ENCODE measurements around the gene IDH3A.

Gene IDH3A

GRCh38 chr15:78170848-78171773 lies 21.9 kb downstream of the IDH3A start:
- DNase-seq = no peak

DNA sequence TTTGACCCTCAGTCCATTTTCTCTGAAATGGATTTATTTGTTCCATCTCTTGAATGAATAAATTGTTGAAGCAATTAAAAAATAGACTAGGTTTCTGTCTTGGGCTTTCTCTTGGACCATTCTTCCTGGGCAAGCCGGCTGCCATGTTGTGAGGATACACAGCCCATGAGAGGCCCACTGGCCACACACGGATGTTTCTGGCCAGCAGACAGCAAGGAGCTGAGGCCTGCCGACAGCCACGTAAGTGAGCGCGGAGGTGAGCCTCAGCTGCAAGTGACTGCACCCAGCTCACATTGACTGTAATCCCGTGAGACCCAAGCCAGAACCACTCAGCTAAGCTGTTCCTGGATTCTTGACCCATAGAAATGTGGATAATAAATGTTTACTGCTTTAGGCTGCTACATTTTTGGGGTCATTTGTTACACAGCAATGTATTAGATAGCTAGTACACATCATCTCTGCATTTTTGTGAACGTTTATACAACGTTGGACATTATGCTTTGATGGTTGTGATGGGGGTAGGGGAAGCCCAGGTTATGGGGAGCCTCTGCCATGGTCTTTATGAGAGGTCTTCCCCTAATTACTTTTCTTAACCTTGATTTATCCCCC lies 22.8 kb downstream of the IDH3A start:
- DNase-seq = no peak

DNA sequence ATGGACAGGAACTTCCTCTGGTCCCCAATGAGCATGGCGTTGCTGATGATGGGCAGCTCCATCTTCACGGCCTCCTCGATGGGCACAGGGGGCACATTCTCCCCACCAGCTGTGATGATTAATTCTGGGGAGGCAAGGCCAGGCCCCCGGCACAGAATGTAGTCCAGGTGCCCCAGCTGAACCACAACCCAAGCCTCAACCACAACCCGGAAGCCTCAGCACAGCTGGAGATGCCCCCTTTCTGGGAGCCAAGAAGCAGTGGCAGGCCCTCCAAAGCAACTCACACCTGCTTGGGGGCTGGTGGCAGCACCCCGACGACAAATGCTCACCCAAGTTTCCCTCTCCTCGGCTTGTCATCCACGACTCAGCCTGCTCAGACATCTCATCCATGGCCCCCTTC lies 25.2 kb downstream of the IDH3A start:
- no peak for DNase-seq

DNA sequence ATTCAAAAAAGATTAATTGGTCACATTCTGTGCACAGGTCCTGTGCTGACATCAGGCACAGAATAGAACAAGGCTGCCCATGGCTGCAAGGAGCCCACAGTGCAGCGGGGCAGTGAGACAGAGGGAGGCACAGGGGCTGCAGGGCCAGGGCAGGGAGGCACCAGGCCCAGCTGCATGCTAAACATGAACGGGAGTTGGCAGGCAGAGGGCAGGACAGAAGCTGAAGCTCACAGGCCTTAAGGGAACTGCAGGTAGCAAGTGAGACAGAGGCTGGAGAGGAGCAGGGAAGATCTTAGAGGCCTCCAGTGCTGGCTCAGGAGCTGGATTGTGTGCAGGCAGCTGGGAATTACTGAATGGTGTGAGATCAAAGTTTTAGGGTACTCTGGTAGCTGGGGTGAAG lies 26.2 kb downstream of the IDH3A start:
- DNase-seq = no peak

DNA sequence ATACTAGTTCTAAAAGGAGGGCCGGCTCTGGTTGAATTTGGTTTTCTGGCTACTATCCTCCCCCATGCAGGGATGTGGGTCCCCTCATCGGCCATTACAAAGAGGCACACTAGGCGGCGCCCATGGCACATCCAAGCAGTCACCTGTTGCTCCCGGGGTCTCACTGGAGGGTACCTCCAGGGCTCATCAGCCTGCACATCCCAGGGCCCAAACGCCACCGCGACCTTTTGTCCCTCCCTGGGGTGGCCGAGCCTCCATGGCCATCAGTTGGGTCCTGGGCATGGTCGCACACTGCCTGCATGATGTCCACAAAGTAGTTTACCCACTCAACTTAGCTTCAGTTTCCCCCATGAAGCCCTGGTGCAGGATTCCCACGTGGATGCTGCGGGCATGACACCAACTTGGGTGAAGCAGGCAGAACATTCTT lies 28.3 kb downstream of the IDH3A start:
- peak; percentile 16 for DNase-seq

- DNase-seq = no peak
These were observed 28.9 kb downstream of the IDH3A start for GRCh38 chr15:78178064-78178463.

GRCh38 chr15:78179286-78179840 lies 30.2 kb downstream of the IDH3A start:
- no peak for DNase-seq

- DNase-seq = no peak
These were observed 30.7 kb downstream of the IDH3A start for GRCh38 chr15:78179906-78180305.

DNA sequence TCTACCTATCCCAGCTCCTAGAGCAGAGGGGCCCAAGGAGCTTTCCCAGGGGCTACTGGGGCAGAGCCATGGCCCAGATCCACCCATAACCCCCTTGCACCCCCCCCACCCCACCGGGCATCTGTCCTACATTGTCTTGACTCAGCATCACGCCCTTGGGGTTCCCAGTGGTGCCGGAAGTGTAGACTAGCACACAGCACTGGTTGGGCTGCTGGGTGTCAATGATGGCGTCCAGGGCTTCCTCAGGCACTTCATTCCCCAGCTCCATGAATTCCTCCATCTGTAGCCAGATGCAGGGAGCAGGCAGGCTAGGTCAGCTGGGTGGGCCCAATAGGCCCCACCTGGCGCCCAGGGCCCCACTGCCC lies 33.2 kb downstream of the IDH3A start:
- no peak for DNase-seq

GRCh38 chr15:78182821-78183220 lies 33.7 kb downstream of the IDH3A start:
- no peak for DNase-seq

DNA sequence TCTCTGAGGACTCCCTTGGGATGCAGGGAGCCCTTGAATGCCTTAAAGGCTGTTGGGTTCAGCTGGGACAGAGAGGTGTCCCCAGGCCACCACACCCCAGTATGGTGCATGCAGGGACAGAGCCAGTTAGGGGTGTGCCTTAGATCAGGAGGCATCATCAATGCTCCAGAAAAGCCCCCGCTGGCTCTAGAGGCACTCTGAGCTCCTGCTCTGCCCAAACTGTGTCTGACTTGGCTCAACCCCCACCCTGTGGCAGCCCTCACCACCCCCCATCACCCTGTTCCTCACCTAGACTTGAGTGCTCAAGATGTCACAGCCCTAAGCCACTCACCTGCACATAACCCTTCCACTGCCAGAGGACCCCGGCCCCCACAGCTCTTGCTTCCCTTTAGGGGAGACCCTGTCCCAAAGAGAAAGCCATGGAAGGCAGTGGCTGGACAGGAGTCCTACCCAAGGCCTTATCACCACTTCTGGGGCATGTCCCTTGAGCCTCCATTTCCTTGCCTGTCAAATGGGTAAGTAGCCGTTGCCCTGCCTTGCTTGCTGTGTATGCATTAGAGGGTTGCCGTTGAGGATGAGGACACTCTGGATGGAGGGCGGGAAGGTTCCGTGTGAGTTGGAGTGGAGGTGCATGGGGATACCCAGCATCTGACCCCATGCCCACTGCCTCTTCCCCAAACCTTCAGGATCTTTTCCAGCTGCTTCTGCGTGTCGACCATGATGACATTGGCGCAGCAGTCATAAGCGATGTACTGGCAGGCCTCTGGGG lies 43.8 kb downstream of the IDH3A start:
- no peak for DNase-seq

GRCh38 chr15:78193731-78194567 lies 44.8 kb downstream of the IDH3A start:
- no peak for DNase-seq

DNA sequence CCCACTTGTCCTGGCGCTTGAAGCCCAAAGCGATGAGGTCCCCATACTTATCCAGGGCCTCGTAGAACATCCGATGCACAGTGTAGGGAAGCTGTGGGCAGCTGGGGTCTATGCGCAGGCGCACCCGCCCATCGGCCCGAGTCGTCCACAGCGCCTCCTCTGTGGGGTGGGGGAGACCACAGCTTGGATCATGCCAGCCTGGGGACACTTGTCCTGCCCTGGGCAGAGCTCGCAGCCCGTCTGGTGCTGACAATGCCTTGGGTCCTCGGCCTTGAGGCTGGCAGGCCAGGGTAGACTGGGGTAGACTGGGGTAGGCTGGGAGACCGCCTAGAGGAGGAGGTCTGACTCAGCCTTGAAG lies 45.4 kb downstream of the IDH3A start:
- DNase-seq = no peak

- no peak for DNase-seq
These were observed 46.6 kb downstream of the IDH3A start for GRCh38 chr15:78195735-78196201.

DNA sequence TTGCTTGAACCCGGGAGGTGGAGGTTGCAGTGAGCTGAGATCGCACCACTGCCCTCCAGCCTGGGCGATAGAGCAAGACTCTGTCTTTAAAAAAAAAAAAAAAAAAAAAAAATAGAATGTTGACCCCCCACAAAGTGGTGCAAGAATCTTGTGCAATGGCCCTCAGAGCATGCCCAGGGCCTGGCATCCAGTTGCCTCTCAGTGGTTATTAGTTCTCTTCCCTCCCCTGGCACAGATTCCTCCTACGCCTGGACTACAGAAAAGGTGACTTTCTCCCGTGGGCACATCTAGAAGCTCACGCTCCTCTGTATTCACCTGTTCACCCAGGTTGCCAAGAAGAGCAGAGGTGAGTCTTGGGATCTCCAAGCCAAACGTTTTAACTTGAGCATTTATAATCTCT lies 48.5 kb downstream of the IDH3A start:
- DNase-seq = no peak

GRCh38 chr15:78200276-78200930 lies 51.2 kb downstream of the IDH3A start:
- no peak for DNase-seq

DNA sequence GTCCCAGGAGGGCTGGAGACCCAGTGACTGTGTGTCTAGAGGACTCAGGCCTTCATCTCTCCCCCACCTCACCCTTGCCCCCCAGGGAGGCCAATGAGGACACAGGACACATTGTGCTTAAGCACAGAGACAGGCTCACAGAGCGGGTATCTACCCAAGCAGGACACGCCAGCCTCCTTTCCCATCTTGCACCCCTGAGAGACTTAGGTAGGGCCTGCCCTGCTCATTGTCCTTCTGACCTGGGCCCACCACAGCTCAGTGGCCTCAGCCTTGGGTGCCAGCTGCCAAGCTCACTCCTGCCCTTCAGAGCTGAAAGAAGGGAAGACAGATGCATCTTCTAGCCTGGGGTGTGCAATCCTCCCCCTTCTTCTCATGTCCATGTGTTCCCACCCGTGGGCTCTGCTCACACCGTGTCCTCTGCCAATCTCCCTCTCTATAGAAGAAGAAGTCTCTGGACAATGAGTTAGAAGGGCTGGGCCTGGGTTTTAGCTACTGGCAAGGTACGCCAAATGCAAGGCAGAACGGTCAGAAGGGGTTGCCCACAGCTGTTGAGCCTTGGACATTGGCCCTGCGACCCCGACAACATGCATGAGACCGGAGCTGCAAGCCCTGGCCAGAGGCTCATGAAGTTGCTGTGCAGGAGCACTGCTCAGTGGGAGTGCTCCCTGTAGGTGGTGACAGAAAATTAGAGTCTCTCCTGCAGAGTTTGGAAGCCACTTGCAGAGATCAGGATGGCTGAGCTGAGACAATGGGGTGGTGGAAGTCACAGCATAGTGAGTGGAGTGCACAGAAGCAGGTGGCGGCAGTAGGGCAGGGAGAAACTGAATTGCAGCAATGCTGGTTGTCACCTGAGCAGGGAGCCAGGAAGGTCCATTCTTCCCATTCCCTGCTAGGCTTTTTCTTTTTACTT lies 52.4 kb downstream of the IDH3A start:
- no peak for DNase-seq

DNA sequence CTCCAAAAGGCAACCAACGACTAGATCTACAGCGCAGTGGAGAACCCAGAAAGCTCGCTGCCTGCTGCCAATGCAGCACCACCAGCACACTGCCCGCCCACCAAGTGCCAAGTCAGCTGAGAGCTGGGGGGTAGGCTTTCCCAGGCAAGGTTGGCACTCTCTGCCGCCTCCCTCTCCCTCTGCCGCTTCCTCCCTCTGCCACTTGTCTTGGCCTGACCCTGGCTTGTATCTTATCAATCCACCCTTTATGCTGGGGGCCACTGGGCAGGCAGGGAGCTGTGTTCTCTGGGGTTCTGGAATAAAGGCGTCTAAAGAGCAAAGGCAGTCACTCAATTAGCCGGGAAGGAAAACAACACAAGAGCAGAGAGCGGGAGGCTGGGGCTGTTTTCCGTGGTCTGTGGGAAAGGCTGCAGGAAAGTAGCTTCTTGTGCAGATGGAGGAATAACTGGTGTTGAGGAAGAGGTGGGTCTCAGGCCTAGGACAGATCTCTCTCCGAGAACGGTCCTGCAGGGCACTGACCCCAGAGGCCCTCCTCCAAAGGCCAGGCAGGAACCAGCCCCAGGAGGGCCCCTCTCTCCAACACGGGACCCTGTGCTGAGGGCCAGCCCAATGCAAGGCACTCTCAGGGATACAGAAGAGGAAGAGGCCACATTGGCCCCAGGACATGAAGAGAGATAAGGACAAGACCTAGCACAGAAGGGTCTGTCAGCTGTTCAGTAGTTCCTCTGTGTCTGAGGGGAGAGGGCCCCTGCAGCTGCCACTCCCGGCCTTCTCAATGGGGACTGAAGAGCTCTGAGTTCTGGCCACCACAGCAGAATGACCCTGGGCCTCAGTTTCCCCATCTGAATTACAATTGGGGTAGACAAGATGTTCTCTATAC lies 54.4 kb downstream of the IDH3A start:
- DNase-seq = no peak

All from NCI-H226 (cell line).